GM18519 (cell line): ENCODE results near the gene TUBA1B.
"Not testable (repeated sequence)": the region's sequence is repeated elsewhere in the genome, so short reads cannot be mapped to it uniquely, and the experiment has no call there.

ENCODE experiments used
- ATAC-seq: cut with Tn5 transposase; IDR thresholded peaks from one replicate; pipeline ENCODE4 v1.9.1; 2021; ENCODE audit warnings: mild to moderate bottlenecking, moderate library complexity; ENCODE audit not compliant: unreplicated experiment, low FRiP score

The TUBA1B gene

DNA sequence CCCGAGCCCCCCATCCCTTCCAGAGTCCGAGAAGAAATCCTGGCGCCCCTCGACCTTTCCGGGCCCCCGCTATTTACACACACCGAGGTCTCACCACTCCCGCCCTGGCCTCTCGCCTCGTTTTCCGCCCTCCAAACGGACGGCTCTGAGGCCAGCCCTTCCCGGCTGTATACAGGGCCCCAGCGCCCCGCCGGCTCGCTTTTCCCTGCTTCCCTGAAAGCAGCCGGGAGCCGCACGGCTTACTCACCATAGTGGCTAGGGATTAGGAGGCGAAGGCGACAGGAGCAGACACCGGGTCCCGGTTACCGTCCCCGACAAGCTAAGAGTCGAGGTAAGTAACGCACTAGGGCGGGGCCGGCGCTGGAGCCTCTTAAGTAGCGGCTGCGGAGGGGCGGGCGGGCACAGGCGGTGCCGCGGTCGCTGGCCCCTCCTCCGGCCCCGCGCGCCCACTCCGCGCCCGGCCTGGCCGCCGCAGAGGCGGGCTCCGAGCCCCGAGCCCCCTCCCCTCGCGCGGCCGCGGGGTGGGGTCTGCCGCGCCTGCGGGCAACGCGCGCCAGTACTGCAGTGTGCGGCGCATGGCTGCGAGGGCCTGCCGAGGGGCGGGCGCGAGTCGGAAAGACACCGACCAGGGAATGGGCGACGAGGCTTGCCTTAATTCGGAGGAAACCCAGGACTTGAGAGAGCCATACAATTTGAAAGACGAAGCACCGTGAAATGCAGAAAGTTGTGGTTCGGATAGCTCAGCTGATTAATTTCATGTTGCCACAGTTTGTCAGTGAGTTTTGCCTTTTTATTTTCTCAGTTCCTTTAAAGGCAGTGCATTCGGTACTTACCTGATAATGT is at the start of gene TUBA1B:
TSS of gene TUBA1B (minus strand) at position 345 of the 843 bp plus-strand sequence. CDS start at position 250, 95 bp downstream.
- ATAC-seq: peak; percentile 57

DNA sequence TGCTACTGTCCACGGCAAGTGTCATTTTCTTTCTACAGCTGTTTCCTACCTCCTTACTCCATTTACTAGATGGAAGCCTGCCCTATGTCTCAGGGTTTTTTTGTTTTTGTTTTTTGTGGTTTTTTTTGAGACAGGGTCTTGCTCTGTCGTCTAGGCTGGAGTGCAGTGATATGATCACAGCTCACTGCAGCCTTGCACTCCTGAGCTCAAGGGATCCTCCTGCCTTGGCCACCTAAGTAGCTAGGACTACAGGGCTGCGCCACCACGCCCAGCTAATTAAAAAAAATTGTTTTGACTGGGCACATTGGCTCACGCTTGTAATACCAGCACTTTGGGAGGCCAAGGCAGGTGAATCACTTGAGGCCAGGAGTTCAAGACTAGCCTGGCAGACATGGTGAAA is 43.0 kb upstream of the TUBA1B start:
- no peak for ATAC-seq

DNA sequence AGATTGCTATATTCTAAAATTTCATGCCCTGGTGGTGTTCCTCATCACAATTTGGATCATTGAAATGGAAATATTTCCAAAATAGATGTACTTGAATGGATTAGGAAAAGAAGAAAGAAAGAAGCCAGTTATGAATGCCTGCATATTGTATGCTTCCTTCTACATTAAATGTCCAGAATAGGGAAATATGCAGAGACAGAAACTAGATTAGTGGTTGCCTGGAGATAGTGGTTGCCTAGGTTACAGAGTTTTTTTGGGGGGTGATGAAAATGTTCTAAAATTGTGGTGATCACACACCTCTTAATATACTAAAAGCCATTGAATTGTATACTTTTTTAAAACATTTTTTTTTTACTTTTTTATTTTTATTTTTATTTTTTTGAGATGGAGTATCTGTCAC is 39.7 kb upstream of the TUBA1B start:
- no peak for ATAC-seq

DNA sequence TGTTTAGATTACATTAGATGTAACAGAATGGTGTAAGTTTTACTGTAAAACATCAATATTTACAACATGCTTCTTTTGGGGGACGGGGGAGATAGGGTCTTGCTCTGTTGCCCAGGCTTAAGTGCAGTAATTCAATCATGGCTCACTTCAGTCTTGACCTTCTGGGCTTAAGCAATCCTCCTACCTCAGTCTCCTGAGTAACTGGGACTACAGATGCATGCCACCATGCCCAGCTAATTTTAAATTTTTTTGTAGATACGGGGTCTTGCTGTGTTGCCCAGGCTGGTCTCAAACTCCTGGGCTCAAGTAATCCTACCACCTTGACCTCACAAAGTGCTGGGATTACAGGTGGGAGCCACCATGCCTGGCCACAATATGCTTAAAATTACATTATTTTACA is 33.9 kb upstream of the TUBA1B start:
- ATAC-seq: no peak

DNA sequence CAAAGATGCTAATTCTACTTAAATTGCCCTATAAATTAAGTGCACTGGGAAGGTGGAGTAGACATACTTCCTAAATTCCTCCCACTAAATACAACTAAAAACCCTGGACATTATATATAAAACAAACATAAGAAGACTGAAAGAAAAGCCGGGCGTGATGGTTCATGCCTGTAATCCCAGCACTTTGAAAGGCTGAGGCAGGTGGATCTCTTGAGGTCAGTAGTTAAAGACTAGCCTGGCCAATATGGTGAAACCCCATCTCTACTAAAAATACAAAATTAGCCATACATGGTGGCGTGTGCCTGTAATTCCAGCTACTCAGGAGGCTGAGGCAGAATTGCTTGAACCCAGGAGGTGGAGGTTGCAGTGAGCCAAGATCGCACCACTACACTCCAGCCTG is 30.7 kb upstream of the TUBA1B start:
- not testable (repeated sequence) for ATAC-seq

DNA sequence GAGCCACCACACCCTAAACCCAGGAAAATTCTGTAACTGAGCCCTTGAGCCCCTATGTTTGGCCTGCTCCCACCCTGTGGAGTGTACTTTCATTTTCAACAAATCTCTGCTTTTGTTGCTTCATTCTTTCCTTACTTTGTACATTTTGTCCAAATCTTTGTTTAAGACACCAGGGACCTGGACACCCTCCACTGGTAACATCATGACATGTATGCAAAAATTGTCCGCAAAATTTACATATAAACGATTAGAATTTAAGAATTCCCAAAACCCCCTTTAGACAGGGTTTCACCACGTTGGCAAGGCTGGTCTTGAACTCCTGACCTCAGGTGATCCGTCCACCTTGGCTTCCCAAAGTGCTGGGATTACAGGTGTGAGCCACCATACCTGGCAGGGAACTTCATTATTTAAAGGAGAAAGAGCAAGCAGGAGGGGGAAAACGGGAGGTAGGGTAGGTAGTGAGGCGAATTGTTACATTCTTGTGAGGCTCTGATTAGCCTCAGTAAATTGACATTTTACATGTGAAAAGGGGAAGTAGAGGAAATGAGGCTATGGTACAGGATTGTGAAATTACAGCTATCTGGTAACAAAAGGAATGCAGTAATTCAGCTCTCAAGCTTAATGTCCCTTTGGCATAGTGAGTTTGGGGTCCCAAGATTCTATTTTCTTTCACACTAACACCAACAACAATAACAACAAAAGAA is 30.0 kb upstream of the TUBA1B start:
- ATAC-seq: no peak

DNA sequence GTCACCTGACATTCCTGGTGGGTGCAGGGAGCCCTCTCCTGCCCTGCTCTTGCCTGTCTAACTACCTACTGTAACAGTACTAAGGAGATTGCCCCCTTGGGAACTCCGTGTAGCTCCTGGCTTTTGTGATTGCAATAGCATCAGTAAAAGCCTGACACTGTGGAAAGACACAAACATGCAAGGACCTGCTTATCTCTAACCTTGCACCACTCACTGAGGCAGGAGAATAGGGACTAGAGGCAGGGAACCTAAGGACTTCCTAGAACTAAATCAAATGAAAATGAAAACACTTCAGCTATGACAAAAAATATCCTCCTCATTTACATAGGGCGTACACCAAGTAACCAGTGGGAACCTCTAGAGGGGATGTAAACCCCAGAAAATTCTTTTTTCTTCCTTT is 29.2 kb upstream of the TUBA1B start:
- no peak for ATAC-seq

DNA sequence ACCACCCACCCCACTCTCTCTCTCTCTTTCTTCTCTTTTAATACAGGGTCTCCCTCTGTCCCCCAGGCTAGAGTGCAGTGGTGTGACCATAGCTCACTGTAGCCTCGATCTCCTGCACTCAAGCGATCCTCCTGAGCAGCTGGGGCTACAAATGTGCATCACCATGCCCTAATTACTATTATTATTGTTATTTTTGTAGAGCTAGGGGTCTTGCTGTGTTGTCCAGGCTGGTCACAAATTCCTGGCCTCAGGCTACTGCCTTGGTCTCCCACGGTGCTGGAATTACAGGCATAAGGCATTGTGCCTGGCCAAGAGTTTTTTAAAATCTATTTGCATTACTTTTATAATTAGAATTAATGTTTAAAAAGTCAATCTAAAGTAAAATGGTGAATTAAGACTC is 23.0 kb upstream of the TUBA1B start:
- ATAC-seq: no peak

DNA sequence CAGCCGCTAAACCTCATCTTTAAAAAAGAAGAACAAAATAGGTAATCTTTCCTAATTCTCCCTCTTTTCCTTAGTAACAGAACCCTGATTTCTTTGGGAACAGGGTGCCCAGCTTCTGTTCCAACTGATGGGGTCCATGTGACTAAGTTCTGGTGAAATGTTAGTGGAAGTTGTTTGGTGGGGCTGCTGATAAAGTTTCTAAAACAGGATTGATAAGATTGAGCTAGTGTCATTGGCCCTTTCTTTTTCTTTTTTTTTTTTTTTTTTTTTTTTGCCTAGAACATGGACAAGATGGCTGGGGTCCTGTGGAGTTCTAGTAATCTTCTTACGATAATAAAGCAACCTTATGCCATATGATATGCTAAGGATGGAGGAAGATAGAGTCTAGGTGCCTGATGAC is 16.2 kb upstream of the TUBA1B start:
- ATAC-seq: no peak

DNA sequence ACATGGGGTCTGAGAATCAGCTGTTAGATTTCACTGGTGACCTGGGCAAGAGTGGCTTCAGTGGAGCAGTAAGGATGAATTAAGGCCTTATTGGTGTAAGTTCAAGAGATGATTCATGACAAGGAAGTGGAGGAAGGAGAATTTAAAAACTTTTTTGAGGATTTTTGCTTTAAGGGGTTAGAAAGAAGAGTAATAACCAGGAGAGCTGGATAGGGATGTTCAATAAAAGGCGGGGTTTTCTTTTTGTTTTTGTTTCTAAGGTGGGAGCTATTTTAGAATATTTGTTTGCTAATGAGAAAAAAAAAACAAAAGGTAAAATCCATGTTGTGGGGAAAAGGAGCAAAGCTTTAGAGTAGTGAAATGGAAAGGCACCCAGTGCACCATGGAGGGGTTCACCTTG is 15.2 kb upstream of the TUBA1B start:
- ATAC-seq: no peak

DNA sequence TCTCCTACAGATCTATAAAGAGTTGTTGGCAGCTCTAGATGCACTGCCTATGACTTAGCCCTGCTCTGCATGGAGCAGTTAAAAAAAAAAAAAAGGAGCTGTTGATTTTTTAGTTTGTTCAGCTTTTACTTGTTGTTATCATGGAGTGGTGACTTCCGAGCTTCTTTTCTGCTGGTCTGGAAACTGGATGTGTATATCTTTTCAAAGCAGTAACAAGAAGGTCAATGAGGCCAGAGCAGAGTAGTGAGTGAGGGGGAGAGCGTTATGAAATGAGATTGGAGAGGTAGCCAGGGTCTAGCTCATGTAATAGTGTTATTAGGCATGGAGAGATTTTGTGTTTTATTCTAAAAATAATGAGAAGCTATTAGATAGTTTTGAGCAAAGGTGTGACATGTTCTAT is 13.2 kb upstream of the TUBA1B start:
- no peak for ATAC-seq

DNA sequence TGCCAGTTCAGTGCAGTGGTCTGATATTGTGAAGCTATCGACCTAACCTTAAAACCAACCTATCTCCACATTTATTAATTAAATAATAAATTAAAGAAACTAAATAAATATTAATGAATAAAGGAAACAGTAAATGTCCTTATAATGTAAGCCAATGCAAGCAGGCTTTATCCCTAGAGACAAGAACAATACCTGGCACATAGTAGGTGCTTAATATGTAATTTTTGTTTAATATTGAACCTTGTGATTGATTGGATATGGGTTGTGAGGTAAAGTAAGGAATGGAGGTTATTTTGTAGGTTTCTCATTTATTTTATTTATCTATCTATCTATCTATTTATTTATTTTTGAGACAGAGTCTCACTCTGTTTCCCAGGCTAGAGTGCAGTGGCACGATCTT is 7.8 kb upstream of the TUBA1B start:
- ATAC-seq: no peak

DNA sequence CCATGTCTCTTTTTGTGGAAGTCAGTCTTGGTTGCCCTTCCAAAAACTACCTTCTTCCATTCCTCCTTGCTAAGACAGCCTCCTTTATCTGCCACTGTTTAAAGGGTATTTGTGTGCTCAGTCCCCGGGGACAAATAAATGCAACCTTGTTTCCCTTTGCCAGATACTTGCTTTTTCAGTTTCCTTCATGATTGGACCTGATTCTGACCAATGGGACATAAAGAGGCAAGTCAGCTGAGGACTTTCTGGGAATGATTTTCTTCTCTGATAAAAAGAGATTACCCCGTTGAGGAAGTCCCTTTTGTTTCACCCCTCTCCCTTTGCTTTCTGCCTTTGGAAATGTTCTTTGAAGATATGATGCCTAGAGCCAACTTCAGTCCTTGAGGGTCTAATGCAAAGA is 7.4 kb upstream of the TUBA1B start:
- ATAC-seq: no peak

DNA sequence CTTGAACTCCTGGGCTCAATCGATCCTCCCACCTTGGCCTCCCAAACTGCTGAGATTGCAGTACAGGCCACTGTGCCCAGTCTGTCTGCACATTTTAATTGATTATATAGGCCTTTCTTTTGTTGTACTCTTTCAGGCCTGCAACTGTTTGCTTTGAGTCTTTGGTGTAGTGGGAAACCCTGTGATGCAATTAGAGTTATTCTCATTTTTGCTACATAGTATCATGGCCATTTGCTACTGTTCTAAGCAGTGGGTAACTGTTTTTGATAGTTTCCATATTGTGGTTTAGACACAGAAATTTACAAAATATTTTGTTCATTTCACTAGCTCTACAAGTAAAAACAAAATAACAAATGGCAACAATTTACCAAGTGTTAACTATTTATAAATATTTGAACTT is 6.3 kb upstream of the TUBA1B start:
- ATAC-seq: no peak

DNA sequence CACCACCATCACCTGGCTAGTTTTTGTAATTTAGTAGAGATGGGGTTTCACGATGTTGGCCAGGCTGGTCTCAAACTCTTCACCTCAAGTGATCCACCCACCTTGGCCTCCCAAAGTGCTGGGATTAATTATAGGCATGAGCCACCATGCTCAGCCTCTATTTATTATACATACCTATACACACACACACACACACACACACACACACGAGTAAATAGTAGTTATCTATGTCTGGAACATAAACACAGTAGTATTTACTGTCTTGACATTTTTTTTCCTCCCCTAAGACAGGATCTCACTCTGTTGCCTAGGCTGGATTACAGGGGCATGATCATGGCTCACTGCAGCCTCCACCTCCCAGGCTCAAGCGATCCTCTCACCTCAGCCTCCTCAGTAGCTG is 5.8 kb upstream of the TUBA1B start:
- not testable (repeated sequence) for ATAC-seq

DNA sequence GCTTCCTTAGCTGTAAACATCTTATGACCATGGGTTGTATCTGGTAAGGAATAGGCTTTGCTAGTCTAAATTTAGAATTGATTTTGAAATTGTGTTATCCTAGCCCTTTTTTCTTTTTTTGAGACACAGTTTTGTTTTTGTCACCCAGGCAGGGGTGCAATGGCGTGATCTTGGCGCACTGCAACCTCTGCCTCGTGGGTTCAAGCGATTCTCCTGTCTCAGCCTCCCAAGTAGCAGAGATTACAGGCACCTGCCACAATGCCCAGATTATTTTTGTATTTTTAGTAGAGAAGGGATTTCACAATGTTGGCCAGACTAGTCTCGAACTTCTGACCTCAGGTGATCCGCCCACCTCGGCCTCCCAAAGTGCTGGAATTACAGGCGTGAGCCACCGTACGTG is 2.4 kb upstream of the TUBA1B start:
- no peak for ATAC-seq

DNA sequence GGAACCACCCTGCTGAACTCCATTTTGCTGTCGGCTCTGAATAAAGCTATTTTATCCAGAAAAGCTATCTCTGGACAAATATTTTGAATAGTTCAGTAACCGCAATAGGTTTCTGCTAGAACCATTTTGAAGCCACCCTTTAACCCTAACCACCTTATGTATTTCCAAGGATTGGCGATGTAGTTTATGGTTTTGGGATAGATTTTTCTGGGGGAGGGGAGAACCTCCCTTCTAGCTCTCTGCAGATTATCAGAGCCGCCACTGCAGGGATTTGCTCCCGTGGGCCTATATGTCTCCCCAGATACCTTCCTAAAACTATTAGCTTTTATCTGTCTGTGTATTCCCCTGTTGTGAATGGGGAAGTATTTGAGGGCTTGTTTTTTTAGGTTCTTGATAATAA is 1.8 kb upstream of the TUBA1B start:
- ATAC-seq: no peak

DNA sequence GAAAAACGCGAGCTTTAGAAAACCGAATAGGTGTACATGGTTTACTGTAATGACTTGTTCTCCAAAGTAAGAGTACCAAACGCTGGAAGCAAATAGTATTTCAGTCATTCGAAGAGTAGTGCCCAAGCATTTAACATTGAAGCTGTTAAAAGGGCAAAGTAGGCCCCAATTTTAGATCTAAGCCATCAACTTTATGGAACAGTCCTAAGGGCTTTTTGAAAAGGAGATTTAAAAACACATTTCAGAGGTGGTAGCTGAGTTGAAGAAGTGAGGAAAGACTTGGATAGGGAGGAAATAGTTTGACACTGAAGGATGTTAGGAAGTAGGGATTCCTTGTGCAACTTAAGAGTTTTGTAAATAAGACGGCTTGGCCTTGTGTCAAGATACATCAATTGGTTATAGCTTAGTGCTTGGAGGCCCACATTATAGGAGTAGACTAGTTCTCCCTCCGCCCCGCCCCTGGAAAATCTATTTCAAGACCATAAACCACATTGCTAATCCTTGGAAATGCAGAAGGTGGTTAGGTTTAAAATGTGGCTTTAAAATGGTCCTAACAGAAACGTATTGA is 783 bp upstream of the TUBA1B start:
- ATAC-seq: no peak

DNA sequence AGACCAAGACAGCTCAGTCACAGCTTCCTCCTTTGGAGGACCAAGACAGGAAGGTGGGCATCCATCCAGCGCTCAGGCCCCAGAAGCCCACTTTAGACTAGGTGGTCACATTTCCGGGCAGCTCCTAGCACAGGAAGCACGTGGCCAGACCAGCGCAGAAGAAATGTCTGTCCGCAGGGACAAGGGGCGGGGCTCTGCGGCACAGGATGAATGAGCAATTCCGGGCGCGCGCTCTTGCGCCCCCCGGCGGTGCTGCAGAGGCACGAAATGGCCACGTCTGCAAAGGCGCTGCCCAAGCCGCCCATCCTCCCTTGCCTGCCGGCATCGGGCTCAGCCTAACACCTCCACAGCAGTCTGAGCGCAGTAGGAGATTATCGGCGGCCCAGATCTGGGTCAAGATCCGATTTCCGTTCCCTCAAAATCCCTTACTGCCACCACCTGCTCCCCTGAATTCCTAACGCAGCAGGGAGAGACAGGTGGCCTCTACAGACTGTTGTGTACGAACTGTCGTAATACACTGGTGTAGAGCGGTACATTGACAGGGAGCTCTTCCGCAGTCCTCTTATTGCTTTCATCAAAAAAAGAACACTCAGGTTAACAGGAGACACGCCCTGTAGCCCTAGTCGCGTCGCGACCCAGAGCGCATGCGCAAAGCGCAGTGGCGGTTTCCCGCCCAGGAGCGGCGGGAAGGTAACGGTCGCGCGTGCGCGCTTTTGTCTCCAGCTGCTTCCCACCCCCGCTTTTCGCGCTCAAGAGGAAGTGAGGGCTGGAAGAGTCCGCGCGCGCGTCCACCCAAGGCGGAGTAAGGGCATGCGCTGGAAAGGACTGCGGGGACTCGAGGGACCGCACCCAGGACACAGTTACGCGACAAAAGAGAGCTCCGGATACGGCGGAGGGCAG is 794 bp downstream of the TUBA1B start:
- ATAC-seq: peak; percentile 32

DNA sequence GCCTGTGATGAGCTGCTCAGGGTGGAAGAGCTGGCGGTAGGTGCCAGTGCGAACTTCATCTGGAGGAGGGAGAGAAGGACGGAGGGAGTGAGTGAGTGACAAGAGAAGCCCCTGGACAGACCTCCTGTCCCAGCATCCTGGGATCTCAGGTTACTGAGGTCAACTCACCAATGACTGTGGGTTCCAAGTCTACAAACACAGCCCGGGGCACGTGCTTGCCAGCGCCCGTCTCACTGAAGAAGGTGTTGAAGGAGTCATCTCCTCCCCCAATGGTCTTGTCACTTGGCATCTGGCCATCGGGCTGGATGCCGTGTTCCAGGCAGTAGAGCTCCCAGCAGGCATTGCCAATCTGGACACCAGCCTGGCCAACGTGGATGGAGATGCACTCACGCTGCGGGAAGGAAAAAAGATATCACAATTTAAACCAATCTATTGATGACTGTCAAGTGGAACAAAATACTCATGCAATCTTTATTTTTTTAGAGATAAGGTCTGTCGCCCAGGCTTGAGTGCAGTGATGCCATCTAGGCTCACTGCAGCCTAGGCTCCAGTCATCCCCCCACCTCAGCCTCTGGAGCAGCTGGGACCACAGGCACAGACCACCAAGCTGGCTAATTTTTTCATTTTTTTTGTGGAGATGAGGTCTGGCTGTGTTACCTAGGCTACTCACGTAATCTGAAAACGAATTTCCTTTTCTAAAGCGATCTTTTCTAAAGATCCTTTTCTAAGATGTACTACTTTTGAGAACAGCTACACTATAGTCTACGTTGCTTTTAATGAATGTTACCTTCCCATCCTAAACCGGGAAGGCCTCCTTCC is 1.7 kb downstream of the TUBA1B start:
- ATAC-seq: no peak
